AG09319 (cell line): ENCODE data around the gene HSFX3.
"Not testable (repeated sequence)": the region's sequence is repeated elsewhere in the genome, so short reads cannot be mapped to it uniquely, and the experiment has no call there.

ENCODE experiments used
- DNase-seq: peaks from one replicate; pipeline ENCODE4 v3.0.0-alpha.2; 2010; ENCODE audit warnings: low read depth; ENCODE audit errors: extremely low read depth
- TF ChIP-seq, protein P1 (sequence below): IDR thresholded peaks from 2 replicates; pipeline ENCODE4 v1.5.1; 2011; ENCODE audit warnings: low read depth, mild to moderate bottlenecking, inconsistent platforms, low read length, moderate library complexity

The HSFX3 gene

GRCh38 chrX:149508467-149508866 is 41.3 kb downstream of the HSFX3 start:
- TF ChIP-seq, protein P1, sequence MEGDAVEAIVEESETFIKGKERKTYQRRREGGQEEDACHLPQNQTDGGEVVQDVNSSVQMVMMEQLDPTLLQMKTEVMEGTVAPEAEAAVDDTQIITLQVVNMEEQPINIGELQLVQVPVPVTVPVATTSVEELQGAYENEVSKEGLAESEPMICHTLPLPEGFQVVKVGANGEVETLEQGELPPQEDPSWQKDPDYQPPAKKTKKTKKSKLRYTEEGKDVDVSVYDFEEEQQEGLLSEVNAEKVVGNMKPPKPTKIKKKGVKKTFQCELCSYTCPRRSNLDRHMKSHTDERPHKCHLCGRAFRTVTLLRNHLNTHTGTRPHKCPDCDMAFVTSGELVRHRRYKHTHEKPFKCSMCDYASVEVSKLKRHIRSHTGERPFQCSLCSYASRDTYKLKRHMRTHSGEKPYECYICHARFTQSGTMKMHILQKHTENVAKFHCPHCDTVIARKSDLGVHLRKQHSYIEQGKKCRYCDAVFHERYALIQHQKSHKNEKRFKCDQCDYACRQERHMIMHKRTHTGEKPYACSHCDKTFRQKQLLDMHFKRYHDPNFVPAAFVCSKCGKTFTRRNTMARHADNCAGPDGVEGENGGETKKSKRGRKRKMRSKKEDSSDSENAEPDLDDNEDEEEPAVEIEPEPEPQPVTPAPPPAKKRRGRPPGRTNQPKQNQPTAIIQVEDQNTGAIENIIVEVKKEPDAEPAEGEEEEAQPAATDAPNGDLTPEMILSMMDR = no peak
- no peak for DNase-seq

- TF ChIP-seq, protein P1 = no peak
- DNase-seq = no peak
These were observed 43.4 kb downstream of the HSFX3 start for GRCh38 chrX:149506349-149506748.

- DNase-seq = no peak
- TF ChIP-seq, protein P1 = no peak
These were observed 44.1 kb downstream of the HSFX3 start for GRCh38 chrX:149505671-149506070.

DNA sequence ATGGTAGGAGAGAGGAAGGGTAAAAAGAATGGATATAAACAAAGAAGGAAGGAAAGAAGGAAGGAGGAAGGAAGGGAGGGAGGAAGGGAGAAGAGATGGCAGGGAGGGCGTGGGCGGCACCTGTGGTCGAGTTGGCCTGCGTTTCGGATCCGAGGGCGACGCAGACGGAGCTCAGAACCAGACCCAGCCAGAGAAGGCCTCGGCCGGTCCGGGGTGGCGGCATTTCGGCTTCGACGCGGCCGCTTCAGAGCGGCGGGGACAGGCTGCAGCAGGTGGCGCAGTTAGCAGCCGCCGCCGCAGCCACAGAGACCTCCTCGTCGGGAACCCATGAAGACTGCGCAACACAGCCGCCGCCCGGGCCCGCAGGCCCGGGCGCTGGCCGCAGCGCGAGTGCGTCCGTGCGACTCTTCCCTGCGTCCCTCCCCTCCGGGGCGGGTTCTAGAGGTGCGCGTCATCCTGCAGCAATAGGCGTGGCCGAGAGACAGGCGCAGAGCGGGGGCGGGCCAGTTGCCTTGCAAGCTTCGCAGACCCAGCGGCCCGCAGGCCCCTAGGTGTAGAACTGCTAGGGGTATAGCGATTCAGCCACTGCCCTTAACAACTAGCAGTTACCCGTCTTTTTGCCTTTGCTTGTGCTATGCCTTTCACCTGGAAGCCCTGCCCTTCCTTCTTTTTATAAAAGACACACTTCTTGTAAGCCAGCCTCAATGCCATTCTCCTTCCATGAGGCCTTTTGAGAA is 44.6 kb downstream of the HSFX3 start, which contains the start of gene IDS:
IDS (minus strand) TSS at position 392 of the 737 bp plus-strand sequence; CDS start at position 223, 169 bp downstream.
- peak; percentile 57 for DNase-seq
- TF ChIP-seq, protein P1 = no peak

- no peak for DNase-seq
- TF ChIP-seq, protein P1 = peak; percentile 39
These were observed 45.4 kb downstream of the HSFX3 start for GRCh38 chrX:149504226-149504914.

- DNase-seq = not testable (repeated sequence)
These were observed 46.3 kb downstream of the HSFX3 start for GRCh38 chrX:149503446-149503845.

- DNase-seq = not testable (repeated sequence)
These were observed 46.8 kb downstream of the HSFX3 start for GRCh38 chrX:149502923-149503322.

DNA sequence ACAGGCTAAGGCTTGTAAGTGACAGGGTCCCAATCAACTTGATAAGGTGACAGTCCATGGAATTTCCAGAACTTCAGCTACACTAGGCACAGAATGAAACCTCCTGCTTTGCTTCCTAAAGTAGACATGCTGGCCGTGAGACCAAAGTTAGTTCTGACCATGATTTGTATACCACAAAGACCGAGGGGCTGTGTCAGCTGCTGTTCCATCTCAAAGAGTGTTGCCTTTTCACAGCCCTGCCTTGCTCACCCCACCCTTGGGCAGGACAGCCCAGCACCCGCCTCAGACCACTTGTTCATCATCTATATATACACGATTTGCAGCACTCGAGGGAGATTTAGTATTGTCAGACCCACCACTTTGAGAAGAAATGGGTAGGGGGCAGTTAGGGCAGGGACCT is 50.0 kb downstream of the HSFX3 start:
- TF ChIP-seq, protein P1 = no peak
- DNase-seq = no peak
